CD4-positive, alpha-beta T cell treated with Interleukin-10 for 1 hour (primary cell): Measurements from ENCODE around the gene PDE2A.
A peak's percentile ranks its signal among the peaks of the same experiment; 100 is the strongest.

Experiments used
- DNase-seq: peaks from one replicate; pipeline ENCODE4 v3.0.0-alpha.2; 2020

The PDE2A gene

GRCh38 chr11:72704028-72704782, 30.0 kb upstream of the PDE2A start:
- DNase-seq: no peak

- no peak for DNase-seq
Measured at GRCh38 chr11:72703267-72704008, 29.2 kb upstream of the PDE2A start.

- DNase-seq: no peak
Measured at GRCh38 chr11:72702577-72703241, 28.5 kb upstream of the PDE2A start.

GRCh38 chr11:72702096-72702495, 27.9 kb upstream of the PDE2A start:
- DNase-seq: no peak

GRCh38 chr11:72701466-72701865, 27.2 kb upstream of the PDE2A start:
- no peak for DNase-seq

GRCh38 chr11:72700146-72700545, 25.9 kb upstream of the PDE2A start:
- no peak for DNase-seq

- DNase-seq: no peak
Measured at GRCh38 chr11:72697814-72698213, 23.6 kb upstream of the PDE2A start.

- DNase-seq: no peak
Measured at GRCh38 chr11:72696866-72697700, 22.9 kb upstream of the PDE2A start.

GRCh38 chr11:72695354-72695753, 21.1 kb upstream of the PDE2A start:
- DNase-seq: no peak

GRCh38 chr11:72693271-72693968, 19.2 kb upstream of the PDE2A start:
- no peak for DNase-seq

GRCh38 chr11:72692498-72693237, 18.4 kb upstream of the PDE2A start:
- no peak for DNase-seq

GRCh38 chr11:72690166-72690565, 15.9 kb upstream of the PDE2A start:
- DNase-seq: no peak

- DNase-seq: no peak
Measured at GRCh38 chr11:72688929-72689328, 14.7 kb upstream of the PDE2A start.

GRCh38 chr11:72688486-72688885, 14.3 kb upstream of the PDE2A start:
- no peak for DNase-seq

GRCh38 chr11:72687326-72687725, 13.1 kb upstream of the PDE2A start:
- DNase-seq: no peak

GRCh38 chr11:72686639-72687220, 12.5 kb upstream of the PDE2A start:
- no peak for DNase-seq

GRCh38 chr11:72685560-72686480, 11.6 kb upstream of the PDE2A start:
- DNase-seq: no peak

- DNase-seq: peak; percentile 42
Measured at GRCh38 chr11:72684236-72684912, 10.2 kb upstream of the PDE2A start.

- DNase-seq: peak; percentile 63
Measured at GRCh38 chr11:72683782-72684200, 9.6 kb upstream of the PDE2A start.
